ENCODE measurements around the gene CDCA4. TPM values are rescaled to one million over a fixed set of nuclear protein-coding genes. Genes with fewer than 3 reads are reported as not detected.
"Not testable (repeated sequence)": the region's sequence is repeated elsewhere in the genome, so short reads cannot be mapped to it uniquely, and the experiment has no call there.

CDCA4 gene
- total and polyA plus RNA-seq, 2 donors (not counting 1 experiment from before 2014, with no cell fraction given) = 6.3 to 11.7 TPM

- ChIA-PET CTCF (interaction anchor here (0.7 to 11.9 kb wide), 7 partner anchors 11 to 263 kb away, joined by 3 to 192 read pairs (median 4); partner anchors contain the start of gene CDCA4), POLR2A (interaction anchor here (0.7 to 1.4 kb wide), 4 partner anchors 10 to 67 kb away, joined by 4 to 5 read pairs (median 4); no protein-coding TSS in a partner anchor)
- not testable (repeated sequence) for H3K36me3 ChIP-seq (replicated peaks in 1 of 2; ENCODE audit: control extremely low read depth in 1 of 2, control insufficient read depth in 1 of 2, extremely low read depth in 1 of 2, insufficient read depth in 2 of 2, low read length in 1 of 2); H3K9me3 ChIP-seq (ENCODE audit: control extremely low read depth in 1 of 3, control insufficient read depth in 2 of 3, insufficient read depth in 1 of 3, low read length in 2 of 3); H3K9me3 Mint-ChIP-seq (ENCODE audit: insufficient read depth); H2AFZ ChIP-seq (ENCODE audit: insufficient read depth, low read depth, low read length, poor library complexity, severe bottlenecking); H3K27me3 ChIP-seq (replicated peaks in 1 of 4; ENCODE audit: control extremely low read depth in 1 of 4, control insufficient read depth in 3 of 4, insufficient read depth in 4 of 4, low read length in 3 of 4); H3K27me3 Mint-ChIP-seq
- intact Hi-C loops (cut with micrococcal nuclease) = loop anchor here (10.0 kb wide), 1 partner anchor 421 kb away; the partner anchor contains the start of gene CRIP1
- Histone ChIP-seq H4K20me1 (ENCODE audit: control insufficient read depth, insufficient read depth, low read length, poor library complexity, severe bottlenecking) (peaks cover 51% of the 10 kb centered on the region), H3K4me3 (ENCODE audit: control extremely low read depth in 1 of 5, extremely low read depth in 1 of 5, insufficient read depth in 1 of 5, low read depth in 2 of 5, low read length in 4 of 5) (peak overlapping the region; percentile 34 to 100 (median 91)), H3K4me2 (replicated peaks; ENCODE audit: low read depth, low read length, poor library complexity, severe bottlenecking) (peak overlapping the region; percentile 97), H3K27ac (ENCODE audit: low read length in 2 of 2) (peak overlapping the region; percentile 93 to 98), H3K79me2 (ENCODE audit: control insufficient read depth, insufficient read depth, low read length) (peaks cover 99% of the 10 kb centered on the region), H3K9ac (ENCODE audit: low read length) (peak overlapping the region; percentile 99), H3K4me1 (ENCODE audit: control insufficient read depth in 2 of 2, insufficient read depth in 2 of 2, low read length in 2 of 2) (peaks cover 81 to 95% of the 10 kb centered on the region in 2 donors)
- ATAC-seq (ENCODE audit: low read depth) (peak; percentile 5), DNase-seq (peak; percentile 76)
- WGBS (ENCODE audit: insufficient coverage) = 0% methylated on average over 1 of the region's 10 CpGs
- H3K27ac Mint-ChIP-seq = peak overlapping the region; percentile 98
- H3K4me1 Mint-ChIP-seq = peaks cover 84% of the 10 kb centered on the region
- peak overlapping the region; percentile 87 for H3K4me3 Mint-ChIP-seq
These were observed 42.6 kb upstream of the CDCA4 start for GRCh38 chr14:105063506-105063905.

- peaks cover 55% of the 10 kb centered on the region for H4K20me1 ChIP-seq (ENCODE audit: control insufficient read depth, insufficient read depth, low read length, poor library complexity, severe bottlenecking)
- H2AFZ ChIP-seq (ENCODE audit: insufficient read depth, low read depth, low read length, poor library complexity, severe bottlenecking) = no peak overlapping the region
- H3K9ac ChIP-seq (ENCODE audit: low read length) = peak overlapping the region; percentile 99
- H3K4me1 ChIP-seq (ENCODE audit: control insufficient read depth in 2 of 2, insufficient read depth in 2 of 2, low read length in 2 of 2) = peaks cover 81 to 93% of the 10 kb centered on the region in 2 donors
- peak overlapping the region; percentile 97 for H3K4me2 ChIP-seq (replicated peaks; ENCODE audit: low read depth, low read length, poor library complexity, severe bottlenecking)
- H3K36me3 ChIP-seq (replicated peaks in 1 of 2; ENCODE audit: control extremely low read depth in 1 of 2, control insufficient read depth in 1 of 2, extremely low read depth in 1 of 2, insufficient read depth in 2 of 2, low read length in 1 of 2) = peaks cover 0 to 9% of the 10 kb centered on the region in 2 experiments
- intact Hi-C loops (cut with micrococcal nuclease) = loop anchor here (10.0 kb wide), 1 partner anchor 422 kb away; the partner anchor contains the start of gene CRIP1
- Mint-ChIP-seq H3K9me3 (ENCODE audit: insufficient read depth) (no peaks in the 10 kb centered on the region), H3K27ac (peak overlapping the region; percentile 98), H3K27me3 (no peaks in the 10 kb centered on the region), H3K4me3 (peak overlapping the region; percentile 81), H3K4me1 (peaks cover 87% of the 10 kb centered on the region)
- peaks cover 99% of the 10 kb centered on the region for H3K79me2 ChIP-seq (ENCODE audit: control insufficient read depth, insufficient read depth, low read length)
- ATAC-seq (ENCODE audit: low read depth) = no peak
- H3K4me3 ChIP-seq (ENCODE audit: control extremely low read depth in 1 of 5, extremely low read depth in 1 of 5, insufficient read depth in 1 of 5, low read depth in 2 of 5, low read length in 4 of 5) = peak overlapping the region in 4 of 5 experiments; percentile 81 to 100 (median 94)
- POLR2A ChIA-PET = interaction anchor here (1.2 to 1.4 kb wide), 4 partner anchors 9 to 23 kb away, joined by 3 to 5 read pairs (median 4); no protein-coding TSS in a partner anchor
- 75% methylated on average over 9 of the region's 10 CpGs for WGBS (ENCODE audit: insufficient coverage)
- no peaks in the 10 kb centered on the region for H3K27me3 ChIP-seq (replicated peaks in 1 of 4; ENCODE audit: control extremely low read depth in 1 of 4, control insufficient read depth in 3 of 4, insufficient read depth in 4 of 4, low read length in 3 of 4)
- no peaks in the 10 kb centered on the region for H3K9me3 ChIP-seq (ENCODE audit: control extremely low read depth in 1 of 3, control insufficient read depth in 2 of 3, insufficient read depth in 1 of 3, low read length in 2 of 3)
- CTCF ChIA-PET = interaction anchor here (0.7 to 11.9 kb wide), 7 partner anchors 12 to 263 kb away, joined by 3 to 192 read pairs (median 4); partner anchors contain the start of gene CDCA4
- peak overlapping the region; percentile 34 to 98 for H3K27ac ChIP-seq (ENCODE audit: low read length in 2 of 2)
- DNase-seq = no peak
- TF ChIP-seq EZH2 (IDR thresholded peaks at IDR 0.05; ENCODE audit: borderline replicate concordance, insufficient read depth, low read depth, low read length, poor library complexity, severe bottlenecking) (no peak), CTCF (IDR thresholded peaks at IDR 0.05) (no peak)
These were observed 42.2 kb upstream of the CDCA4 start for GRCh38 chr14:105063056-105063455.
